Measurements from ENCODE around the gene GSTP1.
A peak's percentile ranks its signal among the peaks of the same experiment; 100 is the strongest.
"Not testable (repeated sequence)": the region's sequence is repeated elsewhere in the genome, so short reads cannot be mapped to it uniquely, and the experiment has no call there.

GSTP1 gene

GRCh38 chr11:67584205-67584880 lies 731 bp downstream of the GSTP1 start:
- Histone ChIP-seq H3K9ac (ENCODE audit: low read length in 2 of 2) (peak overlapping the region; percentile 89 to 98), H3K27ac (ENCODE audit: low read length) (peak overlapping the region; percentile 86), H3K4me3 (ENCODE audit: low read length in 2 of 2) (peak overlapping the region; percentile 79 to 84), H3K4me1 (ENCODE audit: control insufficient read depth, insufficient read depth, low read length) (peaks cover 19% of the 10 kb centered on the region), H3K27me3 (ENCODE audit: control insufficient read depth in 1 of 2, insufficient read depth in 2 of 2, low read length in 2 of 2) (no peaks in the 10 kb centered on the region), H3K9me3 (ENCODE audit: control insufficient read depth in 2 of 2, low read length in 2 of 2) (no peaks in the 10 kb centered on the region), H3K36me3 (ENCODE audit: control insufficient read depth in 2 of 2, insufficient read depth in 2 of 2, low read length in 2 of 2) (peaks cover 9 to 12% of the 10 kb centered on the region in 2 donors)

- Histone ChIP-seq H3K27ac (ENCODE audit: low read length) (peak overlapping the region; percentile 86), H3K4me3 (ENCODE audit: low read length in 2 of 2) (peak overlapping the region; percentile 79 to 84), H3K4me1 (ENCODE audit: control insufficient read depth, insufficient read depth, low read length) (peaks cover 19% of the 10 kb centered on the region), H3K9ac (ENCODE audit: low read length in 2 of 2) (peak overlapping the region; percentile 89 to 98), H3K27me3 (ENCODE audit: control insufficient read depth in 1 of 2, insufficient read depth in 2 of 2, low read length in 2 of 2) (no peaks in the 10 kb centered on the region), H3K36me3 (ENCODE audit: control insufficient read depth in 2 of 2, insufficient read depth in 2 of 2, low read length in 2 of 2) (peaks cover 9 to 12% of the 10 kb centered on the region in 2 donors), H3K9me3 (ENCODE audit: control insufficient read depth in 2 of 2, low read length in 2 of 2) (no peaks in the 10 kb centered on the region)
Measured at GRCh38 chr11:67584881-67585873, 1.6 kb downstream of the GSTP1 start.

GRCh38 chr11:67585911-67586310 lies 2.3 kb downstream of the GSTP1 start:
- Histone ChIP-seq H3K36me3 (ENCODE audit: control insufficient read depth in 2 of 2, insufficient read depth in 2 of 2, low read length in 2 of 2) (peaks cover 9 to 12% of the 10 kb centered on the region in 2 donors), H3K9ac (ENCODE audit: low read length in 2 of 2) (peak overlapping the region in 1 of 2 donors; percentile 21), H3K9me3 (ENCODE audit: control insufficient read depth in 2 of 2, low read length in 2 of 2) (no peaks in the 10 kb centered on the region), H3K27me3 (ENCODE audit: control insufficient read depth in 1 of 2, insufficient read depth in 2 of 2, low read length in 2 of 2) (no peaks in the 10 kb centered on the region), H3K27ac (ENCODE audit: low read length) (peak overlapping the region; percentile 86), H3K4me1 (ENCODE audit: control insufficient read depth, insufficient read depth, low read length) (peaks cover 19% of the 10 kb centered on the region), H3K4me3 (ENCODE audit: low read length in 2 of 2) (no peak overlapping the region)

- Histone ChIP-seq H3K27ac (ENCODE audit: low read length) (no peak overlapping the region), H3K9ac (ENCODE audit: low read length in 2 of 2) (no peak overlapping the region), H3K4me1 (ENCODE audit: control insufficient read depth, insufficient read depth, low read length) (peaks cover 19% of the 10 kb centered on the region), H3K9me3 (ENCODE audit: control insufficient read depth in 2 of 2, low read length in 2 of 2) (no peaks in the 10 kb centered on the region), H3K36me3 (ENCODE audit: control insufficient read depth in 2 of 2, insufficient read depth in 2 of 2, low read length in 2 of 2) (peaks cover 9 to 12% of the 10 kb centered on the region in 2 donors), H3K4me3 (ENCODE audit: low read length in 2 of 2) (no peak overlapping the region), H3K27me3 (ENCODE audit: control insufficient read depth in 1 of 2, insufficient read depth in 2 of 2, low read length in 2 of 2) (no peaks in the 10 kb centered on the region)
Measured at GRCh38 chr11:67586568-67587250, 3.1 kb downstream of the GSTP1 start.

DNA sequence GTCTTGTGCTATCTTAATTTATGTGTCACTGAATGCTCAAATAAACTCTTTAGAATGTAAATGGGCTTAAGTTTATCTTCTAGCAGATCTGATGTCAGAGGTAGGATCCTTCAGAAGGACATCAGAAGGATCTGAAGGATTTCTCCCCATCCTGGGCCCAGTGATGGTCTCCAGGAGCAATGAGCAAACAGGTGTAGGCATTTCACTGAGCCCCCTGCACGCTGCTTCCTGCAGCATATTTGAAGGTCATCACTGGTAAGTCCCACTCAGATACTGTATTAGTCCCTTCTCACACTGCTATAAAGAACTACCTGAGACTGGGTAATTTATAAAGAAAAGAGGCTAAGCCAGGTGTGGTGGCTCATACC lies 4.5 kb downstream of the GSTP1 start:
- no peaks in the 10 kb centered on the region for H3K9me3 ChIP-seq (ENCODE audit: control insufficient read depth in 2 of 2, low read length in 2 of 2)
- peaks cover 9 to 12% of the 10 kb centered on the region in 2 donors for H3K36me3 ChIP-seq (ENCODE audit: control insufficient read depth in 2 of 2, insufficient read depth in 2 of 2, low read length in 2 of 2)
- no peak overlapping the region for H3K4me3 ChIP-seq (ENCODE audit: low read length in 2 of 2)
- H3K9ac ChIP-seq (ENCODE audit: low read length in 2 of 2): peak overlapping the region in 1 of 2 donors; percentile 21
- H3K4me1 ChIP-seq (ENCODE audit: control insufficient read depth, insufficient read depth, low read length): peaks cover 16% of the 10 kb centered on the region
- no peak overlapping the region for H3K27ac ChIP-seq (ENCODE audit: low read length)
- H3K27me3 ChIP-seq (ENCODE audit: control insufficient read depth in 1 of 2, insufficient read depth in 2 of 2, low read length in 2 of 2): no peaks in the 10 kb centered on the region

GRCh38 chr11:67588899-67589415 lies 5.3 kb downstream of the GSTP1 start:
- H3K4me1 ChIP-seq (ENCODE audit: control insufficient read depth, insufficient read depth, low read length): peaks cover 16% of the 10 kb centered on the region
- not testable (repeated sequence) for H3K9ac ChIP-seq (ENCODE audit: low read length in 2 of 2); H3K27me3 ChIP-seq (ENCODE audit: control insufficient read depth in 1 of 2, insufficient read depth in 2 of 2, low read length in 2 of 2); H3K27ac ChIP-seq (ENCODE audit: low read length); H3K4me3 ChIP-seq (ENCODE audit: low read length in 2 of 2); H3K9me3 ChIP-seq (ENCODE audit: control insufficient read depth in 2 of 2, low read length in 2 of 2)
- peaks cover 9 to 12% of the 10 kb centered on the region in 2 donors for H3K36me3 ChIP-seq (ENCODE audit: control insufficient read depth in 2 of 2, insufficient read depth in 2 of 2, low read length in 2 of 2)

GRCh38 chr11:67592880-67593564 lies 9.4 kb downstream of the GSTP1 start:
- Histone ChIP-seq H3K27ac (ENCODE audit: low read length) (no peak overlapping the region), H3K9me3 (ENCODE audit: control insufficient read depth in 2 of 2, low read length in 2 of 2) (no peaks in the 10 kb centered on the region), H3K36me3 (ENCODE audit: control insufficient read depth in 2 of 2, insufficient read depth in 2 of 2, low read length in 2 of 2) (peaks cover under 1 to 3% of the 10 kb centered on the region in 2 donors), H3K4me1 (ENCODE audit: control insufficient read depth, insufficient read depth, low read length) (no peaks in the 10 kb centered on the region), H3K27me3 (ENCODE audit: control insufficient read depth in 1 of 2, insufficient read depth in 2 of 2, low read length in 2 of 2) (no peaks in the 10 kb centered on the region), H3K9ac (ENCODE audit: low read length in 2 of 2) (no peak overlapping the region), H3K4me3 (ENCODE audit: low read length in 2 of 2) (no peak overlapping the region)

DNA sequence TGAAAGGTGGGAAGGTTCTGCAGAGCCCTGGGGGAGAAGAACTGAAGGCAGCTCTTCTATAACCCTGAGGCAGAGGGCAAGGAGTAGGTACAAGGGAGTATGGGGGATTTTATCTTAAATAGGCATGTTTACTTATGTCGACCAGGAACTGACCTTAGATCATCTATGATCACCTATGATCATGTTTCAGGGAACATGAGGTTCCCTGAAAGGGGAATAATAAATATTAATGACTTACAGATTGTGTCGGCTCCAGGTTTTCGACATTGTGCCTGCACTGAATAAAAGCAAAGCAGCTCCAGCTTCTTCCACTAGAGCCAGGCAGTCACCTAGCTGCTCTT lies 9.9 kb downstream of the GSTP1 start:
- Histone ChIP-seq H3K4me3 (ENCODE audit: low read length in 2 of 2) (no peak overlapping the region), H3K9me3 (ENCODE audit: control insufficient read depth in 2 of 2, low read length in 2 of 2) (no peaks in the 10 kb centered on the region), H3K9ac (ENCODE audit: low read length in 2 of 2) (no peak overlapping the region), H3K36me3 (ENCODE audit: control insufficient read depth in 2 of 2, insufficient read depth in 2 of 2, low read length in 2 of 2) (no peaks in the 10 kb centered on the region), H3K4me1 (ENCODE audit: control insufficient read depth, insufficient read depth, low read length) (no peaks in the 10 kb centered on the region), H3K27me3 (ENCODE audit: control insufficient read depth in 1 of 2, insufficient read depth in 2 of 2, low read length in 2 of 2) (no peaks in the 10 kb centered on the region), H3K27ac (ENCODE audit: low read length) (no peak overlapping the region)

DNA sequence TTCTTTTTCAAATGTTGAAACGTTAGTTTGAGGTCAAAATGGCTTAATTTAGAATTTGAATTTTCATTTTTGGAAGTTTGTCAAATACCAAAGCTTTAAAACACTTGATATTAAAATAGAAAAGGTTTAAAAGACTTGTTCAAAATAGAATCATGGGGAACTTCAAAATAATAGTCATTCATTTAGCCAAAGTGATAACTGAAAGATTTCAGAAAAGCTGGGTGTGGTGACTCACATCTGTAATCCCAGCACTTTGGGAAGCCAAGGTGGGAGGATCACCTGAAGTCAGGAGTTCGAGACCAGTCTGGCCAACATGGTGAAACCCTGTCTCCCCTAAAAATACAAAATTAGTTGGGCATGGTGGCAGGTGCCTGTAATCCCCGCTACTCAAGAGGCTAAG lies 10.9 kb downstream of the GSTP1 start:
- H3K36me3 ChIP-seq (ENCODE audit: control insufficient read depth in 2 of 2, insufficient read depth in 2 of 2, low read length in 2 of 2): no peaks in the 10 kb centered on the region
- no peaks in the 10 kb centered on the region for H3K9me3 ChIP-seq (ENCODE audit: control insufficient read depth in 2 of 2, low read length in 2 of 2)
- H3K9ac ChIP-seq (ENCODE audit: low read length in 2 of 2): no peak overlapping the region
- H3K27me3 ChIP-seq (ENCODE audit: control insufficient read depth in 1 of 2, insufficient read depth in 2 of 2, low read length in 2 of 2): no peaks in the 10 kb centered on the region
- no peak overlapping the region for H3K27ac ChIP-seq (ENCODE audit: low read length)
- no peak overlapping the region for H3K4me3 ChIP-seq (ENCODE audit: low read length in 2 of 2)
- no peaks in the 10 kb centered on the region for H3K4me1 ChIP-seq (ENCODE audit: control insufficient read depth, insufficient read depth, low read length)

- Histone ChIP-seq H3K9me3 (ENCODE audit: control insufficient read depth in 2 of 2, low read length in 2 of 2) (no peaks in the 10 kb centered on the region), H3K27ac (ENCODE audit: low read length) (no peak overlapping the region), H3K36me3 (ENCODE audit: control insufficient read depth in 2 of 2, insufficient read depth in 2 of 2, low read length in 2 of 2) (no peaks in the 10 kb centered on the region), H3K4me3 (ENCODE audit: low read length in 2 of 2) (no peak overlapping the region), H3K27me3 (ENCODE audit: control insufficient read depth in 1 of 2, insufficient read depth in 2 of 2, low read length in 2 of 2) (peaks cover 0 to 3% of the 10 kb centered on the region in 2 donors), H3K4me1 (ENCODE audit: control insufficient read depth, insufficient read depth, low read length) (no peaks in the 10 kb centered on the region), H3K9ac (ENCODE audit: low read length in 2 of 2) (no peak overlapping the region)
Measured at GRCh38 chr11:67596753-67597300, 13.2 kb downstream of the GSTP1 start.

Measured in stomach smooth muscle (tissue), 2 donors.